ENCODE results near the gene VPS13A.
"Not testable (repeated sequence)": the region's sequence is repeated elsewhere in the genome, so short reads cannot be mapped to it uniquely, and the experiment has no call there.

VPS13A gene

GRCh38 chr9:77440057-77440456, 262.7 kb downstream of the VPS13A start:
- in situ Hi-C loops (cut with HindIII; ENCODE audit: low pct_ligation_motif_present, low pct_unique_long_range_greater_than_20kb, low sequenced_read_pairs): no loop called here
- no peak for DNase-seq

- in situ Hi-C loops (cut with HindIII; ENCODE audit: low pct_ligation_motif_present, low pct_unique_long_range_greater_than_20kb, low sequenced_read_pairs); DNase-seq: not testable (repeated sequence)
Observed at GRCh38 chr9:77441124-77441523, 263.8 kb downstream of the VPS13A start.

GRCh38 chr9:77442436-77442835, 265.1 kb downstream of the VPS13A start:
- DNase-seq: no peak
- in situ Hi-C loops (cut with HindIII; ENCODE audit: low pct_ligation_motif_present, low pct_unique_long_range_greater_than_20kb, low sequenced_read_pairs): no loop called here

- DNase-seq: no peak
- in situ Hi-C loops (cut with HindIII; ENCODE audit: low pct_ligation_motif_present, low pct_unique_long_range_greater_than_20kb, low sequenced_read_pairs): no loop called here
Observed at GRCh38 chr9:77447646-77448045, 270.3 kb downstream of the VPS13A start.

GRCh38 chr9:77449240-77450084, 272.1 kb downstream of the VPS13A start:
- no peak for DNase-seq
- in situ Hi-C loops (cut with HindIII; ENCODE audit: low pct_ligation_motif_present, low pct_unique_long_range_greater_than_20kb, low sequenced_read_pairs): no loop called here

GRCh38 chr9:77450085-77450475, 272.7 kb downstream of the VPS13A start:
- in situ Hi-C loops (cut with HindIII; ENCODE audit: low pct_ligation_motif_present, low pct_unique_long_range_greater_than_20kb, low sequenced_read_pairs): no loop called here
- DNase-seq: no peak

- in situ Hi-C loops (cut with HindIII; ENCODE audit: low pct_ligation_motif_present, low pct_unique_long_range_greater_than_20kb, low sequenced_read_pairs): no loop called here
- DNase-seq: no peak
Observed at GRCh38 chr9:77451507-77451906, 274.2 kb downstream of the VPS13A start.

- DNase-seq: no peak
- in situ Hi-C loops (cut with HindIII; ENCODE audit: low pct_ligation_motif_present, low pct_unique_long_range_greater_than_20kb, low sequenced_read_pairs): no loop called here
Observed at GRCh38 chr9:77453825-77454647, 276.7 kb downstream of the VPS13A start.

- DNase-seq: no peak
- in situ Hi-C loops (cut with HindIII; ENCODE audit: low pct_ligation_motif_present, low pct_unique_long_range_greater_than_20kb, low sequenced_read_pairs): no loop called here
Observed at GRCh38 chr9:77454663-77455062, 277.3 kb downstream of the VPS13A start.

- in situ Hi-C loops (cut with HindIII; ENCODE audit: low pct_ligation_motif_present, low pct_unique_long_range_greater_than_20kb, low sequenced_read_pairs): no loop called here
- peak; percentile 40 for DNase-seq
Observed at GRCh38 chr9:77455312-77455927, 278.1 kb downstream of the VPS13A start.

- in situ Hi-C loops (cut with HindIII; ENCODE audit: low pct_ligation_motif_present, low pct_unique_long_range_greater_than_20kb, low sequenced_read_pairs): no loop called here
- DNase-seq: peak; percentile 86
Observed at GRCh38 chr9:77456829-77457437, 279.6 kb downstream of the VPS13A start.

- peak; percentile 68 for DNase-seq
- in situ Hi-C loops (cut with HindIII; ENCODE audit: low pct_ligation_motif_present, low pct_unique_long_range_greater_than_20kb, low sequenced_read_pairs): no loop called here
Observed at GRCh38 chr9:77457916-77458592, 280.7 kb downstream of the VPS13A start.

- in situ Hi-C loops (cut with HindIII; ENCODE audit: low pct_ligation_motif_present, low pct_unique_long_range_greater_than_20kb, low sequenced_read_pairs): no loop called here
Observed at GRCh38 chr9:77460938-77461337, 283.6 kb downstream of the VPS13A start.

GRCh38 chr9:77462066-77462465, 284.7 kb downstream of the VPS13A start:
- no peak for DNase-seq
- in situ Hi-C loops (cut with HindIII; ENCODE audit: low pct_ligation_motif_present, low pct_unique_long_range_greater_than_20kb, low sequenced_read_pairs): no loop called here

More at GRCh38 chr9:77460938-77461337, 283.6 kb downstream of the VPS13A start:
- DNase-seq: no peak

GRCh38 chr9:77463151-77463550, 285.8 kb downstream of the VPS13A start:
- in situ Hi-C loops (cut with HindIII; ENCODE audit: low pct_ligation_motif_present, low pct_unique_long_range_greater_than_20kb, low sequenced_read_pairs): no loop called here
- DNase-seq: no peak

GRCh38 chr9:77464661-77465060, 287.3 kb downstream of the VPS13A start:
- in situ Hi-C loops (cut with HindIII; ENCODE audit: low pct_ligation_motif_present, low pct_unique_long_range_greater_than_20kb, low sequenced_read_pairs): no loop called here
- DNase-seq: no peak

- in situ Hi-C loops (cut with HindIII; ENCODE audit: low pct_ligation_motif_present, low pct_unique_long_range_greater_than_20kb, low sequenced_read_pairs): no loop called here
Observed at GRCh38 chr9:77469515-77470231, 292.3 kb downstream of the VPS13A start.

More at GRCh38 chr9:77469515-77470231, 292.3 kb downstream of the VPS13A start:
- no peak for DNase-seq
